Stimulated activated memory B cell treated with anti-CD40 and anti-IgM and Interleukin-4, amounts not matched to agents 10 μg/mL and 1 μg/mL and 100 μg/mL, for 72 hours (primary cell): Measurements from ENCODE around the gene LRRC57.

Source experiments
- ATAC-seq: fragments of 150-1000 bp; cut with Tn5 transposase; 2 replicates; pipeline ENCODE4 v1.10.0; 2021
- H3K27ac Mint-ChIP-seq: one replicate; pipeline ENCODE4 v1.8.0; 2022; ENCODE audit warnings: mild to moderate bottlenecking, mixed read lengths
- H3K27me3 Mint-ChIP-seq: one replicate; pipeline ENCODE4 v1.8.0; 2022; ENCODE audit warnings: mixed read lengths
- H3K36me3 Mint-ChIP-seq: one replicate; pipeline ENCODE4 v1.8.0; 2022; ENCODE audit warnings: mixed read lengths
- H3K4me1 Mint-ChIP-seq: one replicate; pipeline ENCODE4 v1.8.0; 2022; ENCODE audit warnings: mixed read lengths
- H3K4me3 Mint-ChIP-seq: one replicate; pipeline ENCODE4 v1.8.0; 2022; ENCODE audit warnings: mild to moderate bottlenecking, moderate library complexity, mixed read lengths
- H3K9me3 Mint-ChIP-seq: one replicate; pipeline ENCODE4 v1.8.0; 2022; ENCODE audit warnings: mixed read lengths

The LRRC57 gene

DNA sequence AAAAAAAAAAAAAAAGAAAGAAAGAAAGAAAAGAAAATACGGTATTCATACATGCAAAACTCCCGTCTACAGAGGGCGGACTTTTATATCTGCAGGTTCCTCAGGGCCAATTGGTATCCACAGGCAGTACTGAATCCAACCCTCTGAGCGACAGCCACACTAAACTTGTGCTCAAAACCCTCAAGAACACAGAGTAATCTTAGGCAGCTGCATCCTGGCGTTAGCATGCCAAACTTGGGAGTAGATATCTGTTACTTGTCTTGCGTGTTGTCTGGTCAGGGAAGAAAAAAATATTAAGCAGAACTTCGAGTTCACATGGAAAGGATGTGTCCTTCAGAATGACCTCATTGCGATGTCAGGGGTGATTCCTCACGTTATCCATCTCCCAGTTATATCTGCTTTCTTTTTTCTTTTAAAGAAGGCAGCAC is 40.3 kb downstream of the LRRC57 start:
- Mint-ChIP-seq H3K4me1 (peaks cover 50% of the 10 kb centered on the region), H3K27me3 (no peaks in the 10 kb centered on the region), H3K4me3 (no peak overlapping the region), H3K27ac (no peak overlapping the region), H3K9me3 (no peaks in the 10 kb centered on the region), H3K36me3 (peaks cover 14% of the 10 kb centered on the region)
- no peak for ATAC-seq

DNA sequence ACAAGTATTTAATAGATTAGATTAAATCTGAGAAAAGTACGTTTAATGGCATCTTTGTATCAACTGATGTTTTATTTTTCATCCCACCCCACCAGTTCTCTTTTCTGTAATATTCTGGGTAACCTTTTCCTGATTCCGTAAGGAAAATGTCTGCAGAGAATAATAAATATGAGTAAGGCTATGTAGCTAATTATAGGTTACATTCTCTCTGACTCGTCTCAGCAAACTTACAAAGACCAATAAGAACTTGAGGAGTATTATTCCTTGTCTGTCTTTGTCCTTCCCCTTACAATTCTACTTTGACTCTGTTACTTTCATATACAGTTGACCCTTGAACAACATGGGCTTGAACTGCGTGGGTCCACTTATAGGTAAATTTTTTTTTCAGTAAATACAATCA is 41.1 kb downstream of the LRRC57 start:
- no peak overlapping the region for H3K27ac Mint-ChIP-seq
- peaks cover 54% of the 10 kb centered on the region for H3K4me1 Mint-ChIP-seq
- no peaks in the 10 kb centered on the region for H3K27me3 Mint-ChIP-seq
- H3K9me3 Mint-ChIP-seq = no peaks in the 10 kb centered on the region
- no peak for ATAC-seq
- no peak overlapping the region for H3K4me3 Mint-ChIP-seq
- H3K36me3 Mint-ChIP-seq = peaks cover 10% of the 10 kb centered on the region

DNA sequence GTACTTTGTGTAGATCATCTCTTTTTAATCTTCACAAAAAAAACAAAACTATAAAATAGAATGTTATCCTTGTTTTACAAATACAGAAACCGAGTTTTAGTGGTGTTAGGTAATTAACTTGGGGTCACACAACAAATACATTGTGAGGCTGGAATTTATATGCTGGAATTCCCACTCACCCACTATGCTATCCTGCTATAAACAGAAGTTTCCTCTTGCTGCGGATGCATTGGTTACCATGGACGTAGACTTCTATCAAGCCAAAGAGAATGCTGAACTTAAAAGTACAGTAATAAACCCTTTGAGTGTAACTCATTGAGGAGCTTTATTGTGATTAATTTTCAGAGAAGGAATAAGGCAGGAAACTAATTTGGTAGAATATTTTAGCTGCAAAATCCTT is 44.0 kb downstream of the LRRC57 start:
- H3K9me3 Mint-ChIP-seq = no peaks in the 10 kb centered on the region
- no peak overlapping the region for H3K4me3 Mint-ChIP-seq
- H3K27ac Mint-ChIP-seq = peak overlapping the region; percentile 81
- ATAC-seq = peak; percentile 4
- no peaks in the 10 kb centered on the region for H3K27me3 Mint-ChIP-seq
- H3K4me1 Mint-ChIP-seq = peaks cover 71% of the 10 kb centered on the region
- peaks cover 10% of the 10 kb centered on the region for H3K36me3 Mint-ChIP-seq

DNA sequence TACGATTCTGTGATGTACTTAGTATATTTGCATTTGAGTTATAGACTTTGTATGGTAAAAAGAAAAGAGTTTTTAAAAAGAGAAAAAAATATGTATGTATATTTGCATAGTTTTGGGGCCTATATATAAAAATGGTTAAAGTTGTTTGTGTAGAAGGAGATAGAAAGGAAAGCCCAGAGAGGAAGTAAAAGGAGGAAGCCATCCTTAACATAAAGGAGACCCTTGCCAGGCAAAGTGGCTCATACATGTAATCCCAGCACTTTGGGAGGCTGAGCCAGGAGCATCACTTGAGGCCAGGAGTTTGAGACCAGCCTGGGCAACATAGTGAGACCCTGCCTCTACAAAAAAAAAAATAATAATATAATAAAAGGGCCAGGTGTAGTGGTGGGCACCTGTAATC is 44.8 kb downstream of the LRRC57 start:
- no peaks in the 10 kb centered on the region for H3K9me3 Mint-ChIP-seq
- H3K4me3 Mint-ChIP-seq = peak overlapping the region; percentile 43
- H3K27ac Mint-ChIP-seq = peak overlapping the region; percentile 85
- peaks cover 13% of the 10 kb centered on the region for H3K36me3 Mint-ChIP-seq
- ATAC-seq = no peak
- H3K4me1 Mint-ChIP-seq = peaks cover 76% of the 10 kb centered on the region
- H3K27me3 Mint-ChIP-seq = no peaks in the 10 kb centered on the region

DNA sequence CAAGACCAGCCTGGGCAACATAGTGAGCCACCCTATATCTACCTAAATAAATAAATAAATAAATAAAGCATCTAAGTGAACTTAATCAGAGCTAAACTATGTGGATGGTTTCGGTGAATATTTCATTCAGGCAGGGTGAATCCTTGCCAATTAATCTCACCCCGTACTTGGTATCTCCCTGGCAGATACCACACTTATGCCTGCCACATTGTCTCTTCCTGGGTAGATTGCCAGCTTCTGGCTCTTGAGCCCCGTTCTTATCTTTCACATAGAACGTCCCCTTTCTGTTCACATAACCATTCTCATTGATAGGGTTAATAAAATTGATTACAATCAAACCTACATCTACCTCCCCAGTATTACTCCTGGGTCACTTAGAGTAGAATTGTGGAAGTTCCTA is 46.1 kb downstream of the LRRC57 start:
- Mint-ChIP-seq H3K4me1 (peaks cover 78% of the 10 kb centered on the region), H3K27me3 (no peaks in the 10 kb centered on the region), H3K9me3 (no peaks in the 10 kb centered on the region), H3K36me3 (peaks cover 10% of the 10 kb centered on the region), H3K27ac (peak overlapping the region; percentile 85), H3K4me3 (no peak overlapping the region)
- no peak for ATAC-seq

DNA sequence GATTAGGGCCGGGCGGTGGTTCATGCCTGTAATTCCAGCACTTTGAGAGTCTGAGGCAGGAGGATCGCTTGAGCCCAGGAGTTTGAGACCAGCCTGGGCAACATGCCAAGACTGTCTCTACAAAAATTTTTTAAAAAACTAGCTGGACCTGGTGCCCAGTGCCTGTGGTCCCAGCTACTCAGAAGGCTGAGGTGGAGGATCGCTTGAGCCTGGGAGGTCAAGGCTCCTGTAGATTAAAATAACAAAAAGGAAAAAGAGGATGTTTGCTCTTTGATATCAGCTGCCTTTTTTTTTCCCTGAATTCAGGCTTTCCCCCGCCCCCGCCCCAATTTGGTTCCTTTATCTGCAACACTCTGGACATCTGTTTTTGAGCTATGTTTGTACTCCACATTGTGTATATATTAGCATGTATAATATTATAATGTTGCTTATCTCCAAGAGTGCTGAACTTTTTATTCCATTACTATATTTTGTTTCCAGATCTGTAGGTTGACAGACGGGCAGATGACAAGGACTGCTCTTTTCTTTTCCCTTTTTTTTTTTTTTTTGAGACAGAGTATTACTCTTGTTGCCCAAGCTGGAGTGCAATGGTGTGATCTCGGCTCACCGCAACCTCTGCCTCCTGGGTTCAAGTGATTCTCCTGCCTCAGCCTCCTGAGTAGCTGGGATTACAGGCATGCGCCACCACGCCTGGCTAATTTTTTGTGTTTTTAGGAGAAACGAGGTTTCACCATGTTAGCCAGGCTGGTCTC is 48.6 kb downstream of the LRRC57 start:
- Mint-ChIP-seq H3K9me3 (no peaks in the 10 kb centered on the region), H3K4me3 (peak overlapping the region; percentile 23), H3K27ac (peak overlapping the region; percentile 81), H3K27me3 (no peaks in the 10 kb centered on the region), H3K4me1 (peaks cover 81% of the 10 kb centered on the region), H3K36me3 (peaks cover 9% of the 10 kb centered on the region)
- no peak for ATAC-seq

DNA sequence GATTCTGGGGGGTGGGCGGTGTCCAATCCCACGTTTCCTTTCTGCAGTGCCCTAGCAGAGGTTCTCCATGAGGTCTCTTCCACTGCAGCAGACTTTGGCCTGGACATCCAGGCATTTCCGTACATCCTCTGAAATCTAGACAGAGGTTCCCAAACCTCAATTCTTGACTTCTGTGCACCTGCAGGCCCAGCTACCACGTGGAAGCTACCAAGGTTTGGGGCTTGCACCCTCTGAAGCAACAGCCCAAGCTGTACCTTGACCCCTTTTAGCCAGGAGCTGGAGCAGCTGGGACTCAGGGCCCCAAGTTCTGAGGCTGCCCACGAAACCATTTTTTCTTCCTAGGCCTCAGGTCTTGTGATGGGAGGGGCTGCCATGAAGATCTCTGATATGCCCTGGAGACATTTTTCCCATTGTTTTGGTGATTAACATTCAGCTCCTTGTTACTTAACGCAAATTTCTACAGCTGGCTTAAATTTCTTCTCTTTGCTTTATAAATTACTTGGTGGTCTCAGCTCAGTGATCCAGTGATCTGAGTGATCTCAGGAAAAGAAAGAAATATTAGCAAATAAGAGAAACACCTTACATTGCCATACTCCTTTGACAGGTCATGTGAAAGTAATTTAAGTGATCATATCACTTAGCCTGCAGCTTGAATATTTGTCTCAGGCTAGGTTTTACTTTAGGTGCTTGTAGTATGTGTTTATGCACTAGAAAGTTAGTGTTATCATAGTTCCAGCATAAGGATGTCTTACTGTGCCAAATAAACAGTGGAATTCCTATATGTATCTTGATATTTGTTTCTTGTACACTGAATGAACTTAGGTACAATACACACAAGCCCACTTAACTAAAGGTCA is 50.2 kb downstream of the LRRC57 start:
- Mint-ChIP-seq H3K27ac (peak overlapping the region; percentile 81), H3K27me3 (no peaks in the 10 kb centered on the region), H3K4me1 (peaks cover 85% of the 10 kb centered on the region)

DNA sequence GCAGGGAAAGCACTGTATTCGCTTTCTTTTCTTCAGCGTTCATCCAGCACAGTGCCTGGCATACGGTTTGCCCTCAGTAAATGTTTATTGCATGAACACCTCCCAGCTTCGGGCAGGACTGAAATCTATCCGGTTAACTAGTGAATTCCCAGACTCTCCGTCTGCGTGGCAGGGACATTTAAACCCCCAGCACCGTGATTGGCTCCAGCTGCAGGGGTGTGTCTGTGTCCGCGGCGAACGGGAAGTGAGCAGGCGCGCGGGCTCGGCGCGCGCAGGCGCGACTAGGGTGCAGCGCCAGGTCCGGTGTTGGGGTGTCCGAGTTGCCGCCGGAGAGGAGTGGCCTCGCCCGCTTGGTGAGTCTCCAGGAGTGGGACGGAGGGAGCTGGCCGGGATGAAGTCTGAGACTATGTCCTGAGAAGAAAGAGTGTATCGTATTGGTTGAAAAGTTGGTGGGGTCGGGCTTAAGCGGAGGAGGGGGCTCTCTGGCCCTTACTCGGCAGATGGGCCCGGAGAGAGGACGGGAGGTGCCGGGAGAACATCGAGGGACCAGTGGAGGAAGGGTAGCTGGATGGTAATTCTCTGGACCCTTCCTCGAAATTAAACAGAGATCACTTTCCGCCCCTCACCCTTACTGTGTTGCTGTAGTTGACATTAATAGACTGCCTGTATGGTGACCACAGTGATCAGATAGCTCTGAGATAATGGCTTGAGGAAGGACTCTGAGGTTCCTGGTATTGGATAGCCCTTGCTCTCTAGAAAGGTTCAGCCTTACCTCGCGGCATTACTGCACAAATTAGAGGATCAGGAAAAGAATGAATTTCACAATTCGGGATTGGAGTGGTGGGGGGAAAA is 53.0 kb downstream of the LRRC57 start, which contains the start of gene SNAP23:
TSS of gene SNAP23 (plus strand) at position 274 of the 852 bp plus-strand sequence. CDS start 16,213 bp downstream, outside the sequence.
- peaks cover 68% of the 10 kb centered on the region for H3K4me1 Mint-ChIP-seq
- no peaks in the 10 kb centered on the region for H3K27me3 Mint-ChIP-seq
- ATAC-seq = peak; percentile 96
- H3K27ac Mint-ChIP-seq = peak within 1 kb of the TSS; percentile 81
- peaks cover 9% of the 10 kb centered on the region for H3K36me3 Mint-ChIP-seq
- H3K9me3 Mint-ChIP-seq = no peaks in the 10 kb centered on the region
- H3K4me3 Mint-ChIP-seq = peak within 1 kb of the TSS; percentile 95

More for the DNA sequence above, 50.2 kb downstream of the LRRC57 start:
- H3K4me3 Mint-ChIP-seq = peak overlapping the region; percentile 23
- ATAC-seq = no peak
- H3K36me3 Mint-ChIP-seq = peaks cover 9% of the 10 kb centered on the region
- no peaks in the 10 kb centered on the region for H3K9me3 Mint-ChIP-seq

DNA sequence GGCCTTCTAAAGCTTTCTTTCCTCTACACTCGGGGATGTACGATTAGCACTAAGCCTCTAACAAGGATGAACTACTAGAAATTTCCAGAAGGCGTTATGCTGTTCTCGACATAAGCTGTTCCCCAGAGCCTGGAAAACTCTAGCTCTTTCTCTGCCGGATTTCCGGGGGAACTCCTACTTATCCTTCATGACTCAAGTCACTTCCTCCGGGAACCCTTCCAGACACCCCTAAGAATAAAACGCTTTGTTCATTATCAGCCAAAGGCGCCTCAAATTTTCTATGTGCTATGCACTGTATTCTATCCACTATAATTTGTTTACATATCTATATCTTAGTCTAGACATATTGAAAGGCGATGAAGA is 53.6 kb downstream of the LRRC57 start:
- no peak for ATAC-seq
- H3K9me3 Mint-ChIP-seq = no peaks in the 10 kb centered on the region
- no peaks in the 10 kb centered on the region for H3K27me3 Mint-ChIP-seq
- peaks cover 62% of the 10 kb centered on the region for H3K4me1 Mint-ChIP-seq
- H3K27ac Mint-ChIP-seq = peak overlapping the region; percentile 81
- peak overlapping the region; percentile 95 for H3K4me3 Mint-ChIP-seq
- H3K36me3 Mint-ChIP-seq = peaks cover 9% of the 10 kb centered on the region

DNA sequence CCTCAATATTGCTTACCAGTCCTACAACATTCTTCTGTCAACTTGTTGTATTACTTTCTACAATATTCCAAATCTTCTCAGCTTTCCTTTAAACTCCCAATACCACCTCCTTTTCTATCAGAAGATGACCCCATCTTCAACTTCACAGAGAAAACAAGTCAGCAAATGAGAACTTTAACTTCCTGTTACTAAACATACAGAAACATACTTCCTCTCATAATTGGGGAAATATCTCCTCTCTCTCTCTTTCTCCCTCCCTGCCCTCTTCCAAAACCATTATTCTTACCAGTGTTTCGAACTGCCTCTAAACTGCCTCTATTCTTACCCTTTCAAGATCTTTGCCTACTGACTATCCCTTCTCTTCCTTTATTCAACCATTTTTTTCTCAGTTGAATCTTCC is 54.9 kb downstream of the LRRC57 start:
- Mint-ChIP-seq H3K4me1 (peaks cover 52% of the 10 kb centered on the region), H3K27ac (peak overlapping the region; percentile 81), H3K4me3 (peak overlapping the region; percentile 43), H3K27me3 (no peaks in the 10 kb centered on the region), H3K36me3 (peaks cover 5% of the 10 kb centered on the region), H3K9me3 (no peaks in the 10 kb centered on the region)
- ATAC-seq = no peak

DNA sequence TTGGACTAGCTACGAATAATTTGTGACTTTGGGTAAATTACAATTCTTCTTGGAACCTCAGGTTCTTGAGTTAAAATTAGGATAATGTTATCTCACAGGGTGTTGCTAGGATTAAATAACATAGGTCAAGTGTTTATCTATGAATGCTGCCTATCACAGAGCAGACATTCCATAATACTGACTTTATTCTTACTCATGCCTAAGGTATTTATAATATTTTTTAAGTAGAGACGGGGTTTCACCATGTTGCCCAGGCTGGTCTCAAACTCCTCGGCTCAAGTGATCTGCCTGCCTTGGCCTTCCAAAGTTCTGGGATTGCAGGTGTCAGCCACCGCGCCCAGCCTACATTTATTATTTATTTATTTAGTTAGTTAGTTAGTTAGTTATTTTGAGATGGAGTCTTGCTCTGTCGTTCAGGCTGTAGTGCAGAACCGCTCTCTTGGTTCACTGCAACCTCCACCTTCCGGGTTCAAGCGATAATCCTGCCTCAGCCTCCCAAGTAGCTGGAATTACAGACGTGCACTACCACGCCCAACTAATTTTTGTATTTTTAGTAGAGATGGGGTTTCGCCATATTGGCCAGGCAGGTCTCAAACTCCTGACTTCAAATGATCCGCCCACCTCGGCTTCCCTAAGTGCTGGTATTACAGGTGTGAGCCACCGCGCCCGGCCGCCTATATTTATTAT is 56.9 kb downstream of the LRRC57 start:
- H3K4me1 Mint-ChIP-seq = peaks cover 46% of the 10 kb centered on the region
- H3K9me3 Mint-ChIP-seq = no peaks in the 10 kb centered on the region
- no peak for ATAC-seq
- H3K27me3 Mint-ChIP-seq = no peaks in the 10 kb centered on the region
- peak overlapping the region; percentile 91 for H3K4me3 Mint-ChIP-seq
- H3K27ac Mint-ChIP-seq = peak overlapping the region; percentile 99
- H3K36me3 Mint-ChIP-seq = peaks cover 13% of the 10 kb centered on the region

DNA sequence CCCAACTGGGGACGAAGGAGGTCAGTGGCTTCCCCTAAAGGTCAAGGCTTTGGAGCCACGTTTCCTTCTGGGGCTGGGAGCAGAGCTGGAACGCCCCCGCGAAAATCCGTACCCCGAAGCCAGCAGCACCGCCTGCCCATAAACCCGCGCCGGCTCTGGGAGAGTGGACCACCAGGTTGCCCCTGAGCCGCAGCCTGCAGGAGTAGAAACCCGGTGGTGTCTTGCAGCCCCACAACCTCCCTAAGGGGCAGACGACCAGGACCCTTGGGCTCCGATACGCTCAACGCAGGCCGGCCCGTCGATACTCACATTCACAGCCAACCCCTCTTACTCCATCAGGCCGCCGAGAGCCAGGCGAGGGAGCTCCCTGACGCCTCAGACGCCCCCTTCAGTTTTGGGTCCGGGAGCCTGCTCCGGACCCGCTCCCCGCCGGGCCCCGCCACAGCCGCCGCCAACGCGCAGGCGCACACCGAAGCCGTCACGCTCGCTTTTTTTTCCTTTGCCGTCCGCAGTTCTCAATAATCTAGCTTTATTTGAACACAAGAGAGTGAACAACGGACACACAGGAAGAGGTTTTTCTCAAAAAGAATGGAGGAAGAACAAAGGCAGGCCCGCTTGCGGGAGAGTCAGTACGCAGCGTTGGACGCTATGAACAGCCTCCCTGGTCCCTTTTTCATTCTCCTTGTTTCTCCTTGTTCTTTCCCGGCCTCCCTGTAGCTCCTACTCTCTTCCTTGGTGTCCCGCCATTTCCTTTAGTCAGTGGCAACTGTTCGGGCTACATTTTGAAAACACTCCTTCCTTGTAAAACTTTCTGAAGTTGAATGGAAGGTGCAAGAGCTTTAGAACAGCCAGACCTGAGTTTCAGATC is 57.7 kb downstream of the LRRC57 start, which contains the start of gene ZNF106:
TSS of gene ZNF106 (minus strand) at position 471 of the 868 bp plus-strand sequence. CDS start 18,852 bp downstream, outside the sequence.
- H3K4me3 Mint-ChIP-seq = peak within 1 kb of the TSS; percentile 91
- no peaks in the 10 kb centered on the region for H3K27me3 Mint-ChIP-seq
- H3K9me3 Mint-ChIP-seq = no peaks in the 10 kb centered on the region
- peak; percentile 82 for ATAC-seq
- peaks cover 38% of the 10 kb centered on the region for H3K4me1 Mint-ChIP-seq
- H3K36me3 Mint-ChIP-seq = peaks cover 13% of the 10 kb centered on the region
- peak within 1 kb of the TSS; percentile 99 for H3K27ac Mint-ChIP-seq

DNA sequence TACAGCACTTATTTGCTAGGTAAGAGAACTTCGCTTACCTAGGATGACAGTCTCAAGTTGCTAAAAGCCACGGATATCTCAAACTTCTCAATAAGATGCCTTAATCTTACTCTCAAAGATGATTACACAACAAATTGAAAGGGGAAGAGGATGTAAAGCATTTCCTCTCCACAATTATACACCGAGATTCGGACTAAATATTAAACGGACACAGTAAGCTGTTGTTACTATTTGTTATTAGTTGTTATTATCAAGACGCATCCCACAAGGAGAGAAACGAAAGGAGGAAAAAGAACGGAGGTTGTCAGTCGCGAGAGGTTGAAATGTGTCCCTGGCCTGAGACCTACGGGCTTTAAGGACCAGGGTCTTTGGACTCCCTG is 58.3 kb downstream of the LRRC57 start:
- peak overlapping the region; percentile 99 for H3K27ac Mint-ChIP-seq
- H3K9me3 Mint-ChIP-seq = no peaks in the 10 kb centered on the region
- no peak for ATAC-seq
- peaks cover 13% of the 10 kb centered on the region for H3K36me3 Mint-ChIP-seq
- peak overlapping the region; percentile 91 for H3K4me3 Mint-ChIP-seq
- H3K4me1 Mint-ChIP-seq = peaks cover 38% of the 10 kb centered on the region
- no peaks in the 10 kb centered on the region for H3K27me3 Mint-ChIP-seq
